Measurements from ENCODE around the gene SLC45A3.

Gene SLC45A3

GRCh38 chr1:205633421-205633976 lies 46.8 kb downstream of the SLC45A3 start:
- in situ Hi-C loops (cut with HindIII; ENCODE audit: low pct_ligation_motif_present, low sequenced_read_pairs), result no loop called here
- Histone ChIP-seq H3K27ac (no peak overlapping the region), H3K36me3 (replicated peaks) (no peaks in the 10 kb centered on the region), H3K4me3 (ENCODE audit: low read depth, low read length) (no peak overlapping the region), H3K27me3 (replicated peaks) (no peaks in the 10 kb centered on the region)
- DNase-seq, result peak; percentile 10
- TF ChIP-seq, protein P1, sequence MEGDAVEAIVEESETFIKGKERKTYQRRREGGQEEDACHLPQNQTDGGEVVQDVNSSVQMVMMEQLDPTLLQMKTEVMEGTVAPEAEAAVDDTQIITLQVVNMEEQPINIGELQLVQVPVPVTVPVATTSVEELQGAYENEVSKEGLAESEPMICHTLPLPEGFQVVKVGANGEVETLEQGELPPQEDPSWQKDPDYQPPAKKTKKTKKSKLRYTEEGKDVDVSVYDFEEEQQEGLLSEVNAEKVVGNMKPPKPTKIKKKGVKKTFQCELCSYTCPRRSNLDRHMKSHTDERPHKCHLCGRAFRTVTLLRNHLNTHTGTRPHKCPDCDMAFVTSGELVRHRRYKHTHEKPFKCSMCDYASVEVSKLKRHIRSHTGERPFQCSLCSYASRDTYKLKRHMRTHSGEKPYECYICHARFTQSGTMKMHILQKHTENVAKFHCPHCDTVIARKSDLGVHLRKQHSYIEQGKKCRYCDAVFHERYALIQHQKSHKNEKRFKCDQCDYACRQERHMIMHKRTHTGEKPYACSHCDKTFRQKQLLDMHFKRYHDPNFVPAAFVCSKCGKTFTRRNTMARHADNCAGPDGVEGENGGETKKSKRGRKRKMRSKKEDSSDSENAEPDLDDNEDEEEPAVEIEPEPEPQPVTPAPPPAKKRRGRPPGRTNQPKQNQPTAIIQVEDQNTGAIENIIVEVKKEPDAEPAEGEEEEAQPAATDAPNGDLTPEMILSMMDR (IDR thresholded peaks at IDR 0.05; ENCODE audit: low read depth, low read length, missing control alignments), result no peak

GRCh38 chr1:205632669-205633169 lies 47.6 kb downstream of the SLC45A3 start:
- H3K27me3 ChIP-seq (replicated peaks), result no peaks in the 10 kb centered on the region
- in situ Hi-C loops (cut with HindIII; ENCODE audit: low pct_ligation_motif_present, low sequenced_read_pairs), result no loop called here
- H3K36me3 ChIP-seq (replicated peaks), result no peaks in the 10 kb centered on the region
- peak overlapping the region; percentile 78 for H3K4me3 ChIP-seq (ENCODE audit: low read depth, low read length)
- TF ChIP-seq, protein P1 (IDR thresholded peaks at IDR 0.05; ENCODE audit: low read depth, low read length, missing control alignments), result no peak
- no peak overlapping the region for H3K27ac ChIP-seq
- DNase-seq, result no peak

DNA sequence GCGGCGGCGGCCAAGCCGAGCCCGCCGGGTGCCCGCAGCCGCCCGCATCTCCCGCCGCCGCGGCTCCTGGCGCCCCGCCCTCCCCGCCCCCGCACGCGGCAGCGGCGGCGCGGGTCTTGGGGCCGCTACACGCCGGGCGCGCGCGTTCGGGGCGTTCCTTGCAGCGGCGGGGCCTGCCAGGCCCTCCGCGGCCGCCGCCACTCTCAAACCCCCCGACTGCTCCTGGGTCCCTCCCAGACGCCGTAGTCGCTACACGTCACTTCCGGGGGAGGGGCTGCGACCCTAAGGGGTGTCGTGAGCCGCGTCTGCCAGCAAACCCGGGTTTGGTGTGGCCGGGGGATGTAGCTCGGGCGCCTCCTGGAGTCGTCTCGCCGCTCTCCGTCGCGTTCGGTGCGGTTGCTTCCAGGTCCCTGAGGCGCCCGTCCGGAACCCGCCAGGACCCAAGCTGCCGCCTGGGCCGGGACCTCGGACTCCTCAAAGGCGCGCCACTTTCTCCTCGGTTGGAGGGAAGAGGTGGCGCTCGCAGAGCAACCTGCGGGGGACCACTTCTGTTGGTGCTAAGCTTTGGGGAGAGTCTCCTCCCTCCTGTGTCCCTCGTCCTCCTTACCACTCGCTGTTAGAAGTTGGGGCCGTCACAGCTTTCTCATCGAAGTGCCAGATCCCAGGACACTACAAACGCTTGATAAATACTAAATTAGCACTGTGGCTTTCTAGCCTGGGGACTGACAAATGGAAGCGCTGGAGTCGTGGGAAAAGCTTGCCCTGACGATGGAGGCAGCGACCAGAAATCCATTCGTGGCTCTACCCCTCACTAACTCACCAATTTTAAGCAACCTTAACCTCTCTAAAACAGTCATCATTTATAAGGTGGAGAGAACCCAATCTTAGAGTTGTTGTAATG lies 48.3 kb downstream of the SLC45A3 start, which contains the start of gene ELK4:
Gene ELK4 (minus strand): TSS at position 244 of the 901 bp plus-strand sequence. CDS start 8,129 bp downstream, outside the sequence.
- TF ChIP-seq, protein P1 (IDR thresholded peaks at IDR 0.05; ENCODE audit: low read depth, low read length, missing control alignments), result peak; percentile 85
- Histone ChIP-seq H3K36me3 (replicated peaks) (no peaks in the 10 kb centered on the region), H3K27me3 (replicated peaks) (no peaks in the 10 kb centered on the region), H3K27ac (peak within 1 kb of the TSS; percentile 94), H3K4me3 (ENCODE audit: low read depth, low read length) (peak within 1 kb of the TSS; percentile 78)
- in situ Hi-C loops (cut with HindIII; ENCODE audit: low pct_ligation_motif_present, low sequenced_read_pairs), result no loop called here
- DNase-seq, result peak; percentile 95

DNA sequence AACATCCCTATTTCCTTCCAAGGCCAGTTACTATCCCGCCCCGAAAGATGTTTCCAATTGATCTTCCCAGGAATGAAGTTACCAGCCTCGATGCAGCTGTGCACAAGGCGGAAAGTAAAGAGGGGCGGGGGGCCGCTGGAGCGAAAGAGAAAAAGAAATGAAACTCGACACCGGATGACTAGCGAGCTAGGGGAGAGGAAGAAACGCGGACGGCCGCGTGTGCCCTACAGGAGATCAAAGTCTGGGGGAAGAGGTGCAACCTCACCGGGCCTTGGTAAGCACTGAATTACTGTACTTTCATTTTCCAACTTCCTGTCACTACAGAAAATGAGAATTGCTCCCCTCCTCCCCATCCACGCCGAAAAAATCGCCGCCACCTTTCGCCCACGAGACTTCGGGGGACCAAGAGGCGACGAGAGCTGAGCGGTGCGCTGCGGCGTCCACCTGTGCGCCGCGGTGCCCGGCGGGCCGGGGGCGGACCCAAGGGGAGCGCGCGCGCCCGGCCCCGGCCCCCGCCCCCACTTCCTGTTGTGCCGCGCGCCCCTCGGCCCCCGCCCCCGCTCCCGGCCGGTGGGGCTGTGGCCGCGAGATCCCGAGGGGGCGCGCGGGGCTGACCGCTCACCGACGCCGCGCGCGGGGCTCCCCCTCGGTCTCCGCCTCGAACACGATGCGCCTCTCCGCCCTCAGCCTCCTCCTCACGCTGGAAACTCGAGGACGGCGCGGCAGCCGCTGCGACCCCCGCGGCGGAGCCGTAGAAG lies 49.1 kb downstream of the SLC45A3 start:
- peak; percentile 68 for DNase-seq
- peak overlapping the region; percentile 94 for H3K27ac ChIP-seq
- peak overlapping the region; percentile 78 for H3K4me3 ChIP-seq (ENCODE audit: low read depth, low read length)
- in situ Hi-C loops (cut with HindIII; ENCODE audit: low pct_ligation_motif_present, low sequenced_read_pairs), result no loop called here
- TF ChIP-seq, protein P1 (IDR thresholded peaks at IDR 0.05; ENCODE audit: low read depth, low read length, missing control alignments), result no peak
- H3K27me3 ChIP-seq (replicated peaks), result no peaks in the 10 kb centered on the region
- no peaks in the 10 kb centered on the region for H3K36me3 ChIP-seq (replicated peaks)

DNA sequence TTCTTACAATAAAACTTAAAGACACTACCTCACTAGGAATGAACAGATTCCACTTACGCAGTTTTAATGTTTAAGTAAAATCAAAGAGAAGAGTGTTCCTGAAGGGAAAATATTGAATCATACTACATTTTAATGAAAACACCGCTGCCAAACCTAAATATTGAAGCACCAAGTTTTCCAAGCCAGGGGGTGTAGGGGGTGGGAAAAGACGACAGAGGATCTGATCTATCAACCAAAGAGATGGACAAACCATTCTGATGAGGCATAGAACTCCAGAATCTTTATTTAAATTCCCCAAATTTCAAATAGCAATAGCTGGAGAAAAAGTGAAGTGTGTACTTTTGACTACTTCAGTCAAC lies 49.7 kb downstream of the SLC45A3 start:
- TF ChIP-seq, protein P1 (IDR thresholded peaks at IDR 0.05; ENCODE audit: low read depth, low read length, missing control alignments), result no peak
- DNase-seq, result peak; percentile 8
- Histone ChIP-seq H3K27ac (peak overlapping the region; percentile 94), H3K36me3 (replicated peaks) (no peaks in the 10 kb centered on the region), H3K4me3 (ENCODE audit: low read depth, low read length) (peak overlapping the region; percentile 78), H3K27me3 (replicated peaks) (no peaks in the 10 kb centered on the region)
- in situ Hi-C loops (cut with HindIII; ENCODE audit: low pct_ligation_motif_present, low sequenced_read_pairs), result no loop called here

All from brain microvascular endothelial cell (primary cell).